ENCODE measurements around the gene ANO2. TPM values are rescaled to one million over a fixed set of nuclear protein-coding genes. Genes with fewer than 3 reads are reported as not detected.

The ANO2 gene
- total RNA-seq, 2 experiments from 2014 or later: not detected

- Mint-ChIP-seq H3K4me3 (no peak overlapping the region), H3K4me1 (no peaks in the 10 kb centered on the region), H3K9me3 (ENCODE audit: low read depth) (no peaks in the 10 kb centered on the region), H3K36me3 (no peaks in the 10 kb centered on the region), H3K27ac (no peak overlapping the region), H3K27me3 (no peaks in the 10 kb centered on the region)
- ATAC-seq (no peak), DNase-seq (no peak)
- CTCF ChIA-PET: no interaction called here
Observed at GRCh38 chr12:5521456-5522325, 423.4 kb downstream of the ANO2 start.

- H3K27ac Mint-ChIP-seq: no peak overlapping the region
- CTCF ChIA-PET: no interaction called here
- DNase-seq (no peak), ATAC-seq (no peak)
- no peaks in the 10 kb centered on the region for H3K9me3 Mint-ChIP-seq (ENCODE audit: low read depth)
- H3K36me3 Mint-ChIP-seq: no peaks in the 10 kb centered on the region
- no peak overlapping the region for H3K4me3 Mint-ChIP-seq
- H3K27me3 Mint-ChIP-seq: no peaks in the 10 kb centered on the region
- no peaks in the 10 kb centered on the region for H3K4me1 Mint-ChIP-seq
Observed at GRCh38 chr12:5520831-5521230, 424.2 kb downstream of the ANO2 start.

DNA sequence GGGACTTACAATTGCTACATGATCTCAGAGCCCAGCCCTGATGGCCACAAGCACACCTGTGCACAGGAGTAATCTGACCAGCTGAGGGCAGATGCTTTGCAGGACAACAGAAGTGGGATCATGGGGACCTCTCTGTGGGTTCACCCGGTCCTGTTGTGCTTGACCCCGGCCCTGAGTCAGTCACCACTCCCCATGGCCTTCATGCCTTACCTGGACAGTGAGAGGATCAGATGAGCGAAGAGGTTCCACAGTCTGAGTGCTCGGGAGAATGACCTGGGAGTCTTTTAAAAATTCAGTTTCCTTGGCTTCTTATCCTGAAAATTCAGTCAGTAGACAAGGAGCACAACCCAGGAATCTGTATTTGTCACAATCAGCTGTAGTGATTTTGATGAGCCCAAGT is 425.0 kb downstream of the ANO2 start:
- CTCF ChIA-PET: no interaction called here
- H3K9me3 Mint-ChIP-seq (ENCODE audit: low read depth): no peaks in the 10 kb centered on the region
- no peaks in the 10 kb centered on the region for H3K36me3 Mint-ChIP-seq
- no peak overlapping the region for H3K27ac Mint-ChIP-seq
- DNase-seq (no peak), ATAC-seq (no peak)
- no peak overlapping the region for H3K4me3 Mint-ChIP-seq
- no peaks in the 10 kb centered on the region for H3K27me3 Mint-ChIP-seq
- H3K4me1 Mint-ChIP-seq: no peaks in the 10 kb centered on the region

GRCh38 chr12:5518584-5519365 is 426.3 kb downstream of the ANO2 start:
- H3K27ac Mint-ChIP-seq: no peak overlapping the region
- ATAC-seq (no peak), DNase-seq (no peak)
- H3K36me3 Mint-ChIP-seq: no peaks in the 10 kb centered on the region
- no peaks in the 10 kb centered on the region for H3K27me3 Mint-ChIP-seq
- H3K4me3 Mint-ChIP-seq: no peak overlapping the region
- no peaks in the 10 kb centered on the region for H3K4me1 Mint-ChIP-seq
- CTCF ChIA-PET: interaction anchor here (1.0 kb wide), 1 partner anchor 130 kb away, joined by 3 read pairs; no protein-coding TSS in a partner anchor
- no peaks in the 10 kb centered on the region for H3K9me3 Mint-ChIP-seq (ENCODE audit: low read depth)

GRCh38 chr12:5516371-5517241 is 428.5 kb downstream of the ANO2 start:
- H3K36me3 Mint-ChIP-seq: no peaks in the 10 kb centered on the region
- DNase-seq (no peak), ATAC-seq (no peak)
- H3K27ac Mint-ChIP-seq: no peak overlapping the region
- CTCF ChIA-PET: no interaction called here
- H3K4me1 Mint-ChIP-seq: no peaks in the 10 kb centered on the region
- no peak overlapping the region for H3K4me3 Mint-ChIP-seq
- H3K9me3 Mint-ChIP-seq (ENCODE audit: low read depth): no peaks in the 10 kb centered on the region
- no peaks in the 10 kb centered on the region for H3K27me3 Mint-ChIP-seq

GRCh38 chr12:5515458-5515857 is 429.6 kb downstream of the ANO2 start:
- DNase-seq (no peak), ATAC-seq (no peak)
- Mint-ChIP-seq H3K4me3 (no peak overlapping the region), H3K4me1 (no peaks in the 10 kb centered on the region), H3K27ac (no peak overlapping the region), H3K9me3 (ENCODE audit: low read depth) (no peaks in the 10 kb centered on the region), H3K36me3 (no peaks in the 10 kb centered on the region), H3K27me3 (no peaks in the 10 kb centered on the region)
- CTCF ChIA-PET: no interaction called here

DNA sequence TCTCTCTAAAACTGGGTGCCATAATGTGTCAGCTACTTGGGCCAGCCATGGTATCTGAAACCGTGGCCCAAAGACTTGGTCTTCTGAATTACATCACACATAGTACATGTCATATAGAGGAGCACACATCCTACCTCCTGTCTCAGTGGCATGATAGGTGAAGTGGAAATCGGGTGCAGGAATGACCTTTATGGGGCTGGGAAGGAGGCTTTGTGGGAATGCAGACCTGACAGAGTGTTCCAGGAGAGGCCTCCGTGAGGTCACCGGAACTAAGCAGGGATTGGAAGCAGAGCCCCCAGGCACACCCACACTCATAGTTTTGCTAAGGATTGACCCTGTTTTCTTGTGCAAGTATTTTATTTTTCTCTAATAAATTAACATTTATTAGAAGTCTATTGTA is 430.5 kb downstream of the ANO2 start:
- H3K27ac Mint-ChIP-seq: no peak overlapping the region
- no peaks in the 10 kb centered on the region for H3K4me1 Mint-ChIP-seq
- H3K9me3 Mint-ChIP-seq (ENCODE audit: low read depth): no peaks in the 10 kb centered on the region
- CTCF ChIA-PET: no interaction called here
- DNase-seq (no peak), ATAC-seq (no peak)
- H3K36me3 Mint-ChIP-seq: no peaks in the 10 kb centered on the region
- no peak overlapping the region for H3K4me3 Mint-ChIP-seq
- no peaks in the 10 kb centered on the region for H3K27me3 Mint-ChIP-seq

DNA sequence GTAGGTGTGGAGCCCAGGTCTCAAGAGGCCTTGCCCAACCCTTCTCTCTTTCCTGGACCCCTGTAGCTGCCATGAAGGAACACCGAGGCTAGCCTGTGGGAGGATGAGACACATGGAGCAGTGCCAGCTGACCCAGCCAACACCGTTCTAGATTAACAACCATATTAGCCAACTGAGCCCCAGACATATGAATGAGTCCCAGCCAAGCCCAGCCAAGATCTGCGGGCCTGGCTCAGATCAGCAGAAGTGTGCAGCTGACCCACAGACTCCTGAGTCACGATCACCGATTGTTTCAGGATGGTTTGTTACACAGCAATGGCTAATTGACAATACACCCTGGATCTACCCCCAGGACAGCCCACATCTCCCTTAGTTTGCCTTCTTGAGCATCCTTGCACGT is 431.0 kb downstream of the ANO2 start:
- no peak overlapping the region for H3K27ac Mint-ChIP-seq
- no peak overlapping the region for H3K4me3 Mint-ChIP-seq
- CTCF ChIA-PET: no interaction called here
- ATAC-seq (no peak), DNase-seq (no peak)
- no peaks in the 10 kb centered on the region for H3K27me3 Mint-ChIP-seq
- H3K9me3 Mint-ChIP-seq (ENCODE audit: low read depth): no peaks in the 10 kb centered on the region
- H3K36me3 Mint-ChIP-seq: no peaks in the 10 kb centered on the region
- no peaks in the 10 kb centered on the region for H3K4me1 Mint-ChIP-seq

DNA sequence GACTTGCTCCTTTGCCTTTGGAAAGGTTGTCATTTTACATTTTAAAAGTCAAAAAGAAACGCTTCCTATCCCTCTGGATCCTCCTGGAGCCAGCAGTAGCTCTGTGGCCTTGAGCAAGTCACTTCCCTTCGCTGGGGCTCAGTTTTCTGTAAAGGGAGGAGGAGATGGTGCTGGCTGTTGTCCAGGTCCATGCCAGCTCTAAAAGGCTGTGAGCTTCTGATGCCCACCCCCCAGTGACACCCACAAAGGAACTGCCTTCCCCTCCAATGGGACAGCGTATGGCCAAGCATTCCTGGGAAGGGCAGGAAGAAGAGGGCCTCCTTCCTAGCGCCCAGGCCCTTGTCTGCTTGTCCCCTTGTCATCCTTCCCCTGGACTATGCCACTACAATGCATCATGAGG is 431.7 kb downstream of the ANO2 start:
- DNase-seq: no peak
- Mint-ChIP-seq H3K27me3 (no peaks in the 10 kb centered on the region), H3K4me3 (no peak overlapping the region), H3K27ac (no peak overlapping the region), H3K9me3 (ENCODE audit: low read depth) (no peaks in the 10 kb centered on the region), H3K4me1 (no peaks in the 10 kb centered on the region), H3K36me3 (no peaks in the 10 kb centered on the region)
- CTCF ChIA-PET: no interaction called here
- no peak for ATAC-seq

Other genes with a start within 250 kb of the ANO2 start
- gene VWF, start 179.4 kb upstream of the ANO2 start, total RNA-seq: under 1 TPM in 1 of 2 experiments, not detected in 1; 0.02 TPM

Measured in activated CD8-positive, alpha-beta memory T cell treated with anti-CD3 and anti-CD28 coated beads, Interleukin-2, amount 10 ng/mL, durations not matched to agents 7 days and 5 days (primary cell).